ENCODE results near the gene SMIM32.

SMIM32 gene

DNA sequence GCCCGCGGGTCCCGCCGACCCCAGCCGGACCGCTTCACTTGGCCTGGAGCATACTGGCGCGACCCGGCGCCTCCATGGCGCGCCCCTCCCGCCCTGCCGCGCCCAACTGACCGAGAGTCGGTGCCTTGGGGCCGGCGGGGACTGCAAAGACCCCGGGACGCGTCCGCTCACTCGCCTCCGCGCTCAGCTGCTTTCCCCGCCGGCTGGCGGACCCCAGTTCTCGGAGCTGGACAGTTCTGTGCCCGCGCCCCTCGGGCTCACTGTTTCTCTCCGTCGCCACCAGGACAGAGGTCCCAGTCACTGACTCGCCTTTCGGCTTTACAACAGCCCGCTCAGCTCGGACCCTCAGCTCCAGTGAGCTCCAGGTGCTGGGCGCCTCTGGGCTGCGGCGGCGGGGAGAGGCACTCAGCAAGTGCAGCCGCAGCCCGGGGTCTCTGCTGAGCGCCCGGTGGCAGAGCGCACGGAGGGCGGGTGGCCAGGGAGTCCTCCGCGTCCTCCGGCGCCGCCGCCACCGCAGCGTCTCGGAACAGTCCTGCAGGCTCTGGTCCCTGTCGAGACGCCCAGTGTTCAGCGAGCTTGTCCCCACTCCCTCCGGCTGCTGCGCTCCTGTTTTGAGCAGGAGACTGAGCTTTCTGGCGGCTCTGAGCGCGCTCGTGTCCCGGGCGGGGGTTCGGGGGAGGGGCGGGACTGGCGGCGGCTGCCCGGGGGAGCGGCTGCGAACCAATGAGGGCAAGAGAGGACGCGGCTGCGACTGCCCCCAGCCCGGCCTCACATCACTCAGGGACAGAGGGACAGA lies at the start of gene SMIM32:
Gene SMIM32, minus strand, starts transcription at position 637 of the 796 bp plus-strand sequence. CDS start 638 bp downstream, outside the sequence.
- DNase-seq: no peak

DNA sequence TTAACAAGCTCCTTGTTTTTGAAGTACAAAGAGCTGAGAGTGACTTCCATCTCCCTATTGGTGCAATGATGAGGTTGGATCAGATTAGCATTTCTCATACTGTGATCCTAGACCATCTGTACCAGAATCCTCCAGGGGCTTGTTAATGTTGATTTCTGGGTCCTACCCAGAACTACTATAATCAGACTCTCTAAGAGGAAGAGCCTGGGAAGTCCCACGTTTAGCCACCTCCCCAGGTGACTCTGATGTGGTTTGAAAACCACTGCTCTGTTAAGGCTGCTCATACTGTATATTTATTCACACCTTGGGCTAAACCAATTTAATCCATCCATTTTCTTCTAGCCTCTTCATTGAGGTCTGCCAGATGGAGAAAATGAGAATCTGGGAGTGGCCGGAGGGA lies 49.6 kb upstream of the SMIM32 start:
- no peak for DNase-seq

DNA sequence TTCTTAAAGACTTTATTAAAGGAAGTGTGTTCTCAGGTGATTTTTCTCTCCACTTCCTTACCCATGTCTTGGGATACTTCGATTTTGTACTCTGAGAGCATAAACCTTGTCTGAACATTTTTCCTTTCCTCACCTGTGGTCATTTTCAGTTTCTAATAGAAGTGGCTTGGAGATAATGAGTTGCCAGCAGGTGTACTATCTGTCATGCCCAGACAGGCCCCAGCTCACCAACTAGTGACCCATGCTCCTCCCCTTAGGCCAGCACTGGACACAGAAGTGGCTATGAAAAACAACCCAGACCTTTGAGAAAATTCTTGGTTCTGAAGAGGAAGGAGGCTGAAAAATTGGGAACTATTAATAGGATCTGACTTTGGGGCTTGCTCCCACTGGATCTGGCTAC lies 49.2 kb upstream of the SMIM32 start:
- no peak for DNase-seq

DNA sequence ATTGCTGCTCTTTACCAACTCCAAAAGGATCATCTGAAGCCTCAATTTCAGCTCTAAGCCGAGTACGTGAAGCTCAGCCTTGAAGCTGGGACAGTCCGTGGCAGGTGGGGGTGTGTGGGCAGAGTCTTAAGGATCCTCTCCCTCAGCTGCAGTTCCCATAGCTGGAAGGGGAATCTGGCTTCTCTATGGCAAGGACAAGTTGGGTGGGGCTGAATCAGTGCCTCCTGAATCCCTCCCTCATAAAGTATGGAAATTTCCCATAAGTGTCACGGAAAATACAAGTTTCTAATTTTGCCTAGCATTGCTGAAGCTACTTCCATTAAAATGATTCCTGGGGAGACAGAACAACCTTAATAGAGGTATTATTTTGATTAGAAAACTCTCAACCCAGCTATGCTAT lies 47.9 kb upstream of the SMIM32 start:
- DNase-seq: no peak

DNA sequence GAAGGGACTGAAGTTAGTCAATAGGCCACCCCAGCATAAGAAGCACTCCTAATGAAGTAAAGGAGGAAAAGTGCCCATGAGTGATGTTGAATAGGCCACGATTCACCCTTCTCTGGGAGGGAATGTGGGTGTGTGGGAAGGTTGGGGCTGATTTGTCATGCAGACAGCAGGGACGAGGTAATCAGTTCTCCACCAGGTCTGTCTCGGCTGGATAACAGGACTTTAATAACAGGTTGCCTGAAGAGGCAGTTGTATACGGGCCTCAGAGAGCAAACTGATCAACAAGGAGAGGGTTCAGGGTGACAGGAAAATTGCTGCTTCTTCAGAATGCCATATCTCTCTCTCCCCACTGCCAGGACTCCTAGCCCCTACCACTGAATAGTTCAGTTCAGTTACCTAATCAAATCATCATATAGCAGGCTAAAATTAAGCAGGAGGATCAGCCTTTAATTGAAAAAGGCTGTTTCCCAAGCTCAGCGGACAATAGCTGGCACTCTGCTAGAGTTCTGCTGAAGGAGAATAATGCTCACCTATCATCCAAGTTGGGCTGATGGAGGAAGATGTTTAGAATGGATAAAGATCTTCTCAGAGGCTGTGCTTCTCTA lies 43.6 kb upstream of the SMIM32 start:
- no peak for DNase-seq

DNA sequence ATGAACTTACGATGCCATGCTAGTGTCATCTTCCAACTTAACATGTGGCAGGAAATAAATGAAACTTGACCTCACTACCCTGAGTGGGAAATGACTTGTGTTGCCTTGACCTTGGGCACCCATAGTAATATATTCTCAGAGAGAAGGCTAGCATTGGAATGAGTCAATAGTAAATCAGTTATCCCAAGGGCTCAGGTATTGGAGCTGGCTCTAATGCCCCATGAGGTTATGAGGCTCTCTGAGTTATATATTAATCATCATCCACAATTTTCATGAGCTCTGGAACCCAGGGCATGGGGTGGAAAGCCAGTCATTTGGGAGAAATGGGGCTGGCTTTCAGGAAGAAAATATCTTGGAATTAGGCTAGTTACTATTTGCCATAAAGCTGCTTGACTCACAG lies 42.4 kb upstream of the SMIM32 start:
- no peak for DNase-seq

DNA sequence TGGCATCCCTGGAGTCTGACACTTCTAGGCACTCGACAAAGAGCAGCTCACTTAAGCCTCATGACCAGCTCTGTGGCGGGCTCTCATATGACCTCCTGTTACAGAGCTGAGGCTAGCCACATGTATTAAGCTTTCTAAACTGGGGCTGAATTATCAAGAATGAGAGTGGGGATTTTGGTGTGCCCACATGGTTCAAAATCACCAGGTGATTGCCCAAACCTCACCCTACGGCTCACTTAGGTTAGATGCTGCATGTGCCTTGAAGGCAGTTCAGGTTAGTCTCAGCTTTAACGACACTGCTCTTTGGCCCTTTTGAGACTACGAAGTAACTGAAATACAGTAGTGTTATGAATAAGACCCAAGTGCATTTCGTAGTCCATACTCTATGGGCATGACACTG lies 39.4 kb upstream of the SMIM32 start:
- DNase-seq: no peak

DNA sequence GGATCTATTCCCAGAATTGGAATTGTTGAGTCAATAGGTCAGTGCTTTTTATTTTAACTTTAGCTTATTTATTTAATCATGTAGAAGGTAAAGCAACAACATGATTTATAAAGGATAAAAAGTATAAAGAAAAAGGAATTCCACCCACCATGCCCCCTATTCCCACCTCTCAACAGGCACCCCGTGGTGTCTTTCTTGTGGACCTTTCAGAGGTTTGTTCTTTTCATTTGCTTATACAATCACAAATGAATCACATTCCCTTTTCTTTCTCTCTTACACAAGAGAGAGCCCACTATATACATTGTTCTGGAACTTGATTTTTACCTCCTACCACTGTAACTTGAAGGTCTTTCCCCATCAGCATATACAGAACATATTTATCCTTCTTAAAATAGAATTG lies 37.2 kb upstream of the SMIM32 start:
- no peak for DNase-seq

DNA sequence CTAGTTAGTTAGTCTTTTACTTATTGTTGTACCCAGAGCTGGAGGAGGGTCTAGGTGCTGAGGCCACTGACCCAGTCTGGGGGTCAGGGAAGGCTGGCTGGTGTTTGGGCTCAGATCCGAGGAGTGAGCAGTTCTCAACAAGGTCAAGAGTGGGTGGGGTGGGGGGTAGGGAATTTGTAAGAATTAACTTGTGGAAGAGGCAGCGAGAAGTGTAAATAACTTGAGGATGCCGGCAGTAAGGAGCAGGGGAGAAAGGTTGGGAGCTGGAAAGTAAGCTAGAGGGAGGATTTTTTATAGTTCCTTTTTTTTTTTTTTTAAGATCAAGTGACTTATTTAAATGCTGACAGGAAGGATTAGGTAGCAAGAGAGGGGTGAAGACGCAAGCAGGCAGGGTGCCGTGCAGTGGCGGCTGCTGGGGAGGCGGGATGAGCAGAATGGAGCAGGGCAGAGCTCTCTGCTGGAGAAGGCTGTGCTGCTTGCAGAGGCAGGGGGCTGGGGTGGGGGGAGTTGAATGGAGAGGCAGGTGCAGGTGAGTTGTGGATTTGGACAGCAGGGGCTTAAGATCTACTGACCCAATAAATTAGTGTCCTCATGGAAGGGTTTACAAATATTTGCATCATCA lies 35.3 kb upstream of the SMIM32 start:
- DNase-seq: no peak

DNA sequence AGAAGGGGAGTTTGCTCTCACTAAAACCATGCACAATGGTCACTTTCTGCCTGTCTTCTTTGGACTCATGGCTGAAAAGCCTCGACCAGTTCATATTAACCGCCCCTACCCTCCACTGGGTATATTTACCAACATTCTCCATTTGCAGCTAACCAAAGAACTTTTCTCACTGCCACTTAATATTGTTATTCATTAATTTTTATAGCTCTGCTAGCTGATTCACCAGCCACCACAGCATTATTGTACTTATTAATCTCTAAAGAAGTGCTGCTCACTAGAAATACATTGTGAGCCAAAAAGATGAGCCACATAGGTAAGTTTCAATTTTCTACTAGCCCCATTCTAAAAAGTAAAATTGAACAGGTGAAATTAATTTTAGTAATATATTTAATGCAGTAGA lies 33.4 kb upstream of the SMIM32 start:
- no peak for DNase-seq

DNA sequence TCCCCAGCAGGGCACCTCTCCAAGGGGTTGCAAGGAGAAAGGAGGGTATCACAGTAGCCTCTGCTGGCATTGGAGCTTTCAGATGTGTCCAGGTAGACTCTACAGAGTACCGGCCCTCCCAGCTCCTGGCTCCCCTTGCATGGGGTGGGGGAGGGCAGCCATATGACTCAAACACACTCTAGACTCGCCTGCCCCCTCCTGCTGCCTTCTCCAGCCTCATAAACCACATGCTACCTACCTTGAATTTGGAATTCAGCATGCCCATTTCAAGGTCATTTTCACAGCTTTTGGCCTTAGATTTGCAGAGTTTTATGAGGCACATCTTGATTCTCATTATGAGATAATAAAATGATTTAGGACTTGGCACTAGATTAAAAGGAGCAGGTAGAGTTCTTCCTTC lies 32.8 kb upstream of the SMIM32 start:
- DNase-seq: no peak

DNA sequence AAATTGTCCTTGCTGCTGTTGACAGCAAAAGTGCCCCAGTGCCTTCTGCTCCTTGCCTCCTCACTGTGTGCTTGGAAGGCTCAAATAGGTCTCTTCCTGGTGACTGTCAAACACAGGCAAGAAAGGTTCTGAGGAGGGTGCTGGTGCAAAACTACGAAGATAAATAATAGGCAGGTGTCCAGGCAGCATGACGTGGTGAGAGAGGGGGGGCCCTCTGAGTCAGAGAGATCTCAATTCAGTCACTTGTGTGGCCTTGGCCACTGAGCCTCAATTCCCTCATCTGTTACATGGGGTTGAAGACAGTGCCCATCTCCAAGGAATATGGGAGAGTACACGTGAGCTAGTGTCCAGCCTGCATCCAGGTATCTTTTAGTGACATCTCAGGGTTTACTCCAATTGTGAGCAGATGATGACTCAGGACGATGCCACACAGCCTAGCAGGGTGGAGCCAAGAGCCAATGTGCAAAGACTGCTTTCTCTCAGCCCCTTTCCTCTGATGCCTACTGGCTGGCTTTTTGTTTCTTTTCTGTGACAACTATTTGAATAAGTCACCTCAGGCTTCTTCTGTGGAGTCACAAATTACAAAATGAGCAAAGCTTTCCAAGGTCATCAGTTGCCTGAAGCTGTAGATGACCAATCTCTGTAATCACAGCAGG lies 29.7 kb upstream of the SMIM32 start:
- no peak for DNase-seq

DNA sequence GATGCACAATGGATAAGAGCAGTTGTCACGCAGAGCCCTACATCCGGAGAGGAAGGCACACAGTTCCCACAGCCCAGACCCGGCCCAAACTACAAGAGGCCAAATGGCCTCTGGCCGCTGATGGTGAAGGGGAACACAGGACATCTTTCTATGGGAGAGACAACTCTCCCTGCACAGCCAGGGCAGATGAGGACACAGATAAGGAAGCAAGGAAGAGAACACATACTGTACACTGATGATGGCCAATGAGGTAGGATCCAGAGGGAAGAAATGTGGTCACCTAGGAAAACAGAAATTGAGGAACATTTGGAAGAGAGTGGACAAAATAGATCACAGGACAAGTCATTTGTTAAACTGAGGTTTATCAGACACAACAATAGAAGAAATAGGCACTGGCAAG lies 28.4 kb upstream of the SMIM32 start:
- no peak for DNase-seq

DNA sequence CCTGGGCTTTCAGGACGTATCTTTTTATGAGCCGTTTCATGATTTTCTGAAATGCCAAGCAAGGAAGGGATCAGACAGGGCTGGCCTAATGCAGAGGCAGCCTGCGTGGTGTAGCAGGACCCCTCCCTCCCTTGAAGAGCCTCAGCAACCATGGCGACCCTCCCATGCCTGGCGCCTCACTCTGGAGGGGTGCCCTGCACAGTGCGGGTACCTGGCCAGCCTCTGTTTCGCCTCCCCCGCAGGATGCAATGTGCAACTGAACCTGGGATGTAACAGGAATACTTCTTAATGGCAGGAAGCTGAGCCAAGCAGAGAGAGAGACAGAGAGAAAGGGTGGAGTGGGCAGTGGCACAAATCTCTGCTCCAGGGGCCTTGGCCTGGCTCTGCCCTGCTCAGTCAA lies 23.3 kb upstream of the SMIM32 start:
- DNase-seq: no peak

DNA sequence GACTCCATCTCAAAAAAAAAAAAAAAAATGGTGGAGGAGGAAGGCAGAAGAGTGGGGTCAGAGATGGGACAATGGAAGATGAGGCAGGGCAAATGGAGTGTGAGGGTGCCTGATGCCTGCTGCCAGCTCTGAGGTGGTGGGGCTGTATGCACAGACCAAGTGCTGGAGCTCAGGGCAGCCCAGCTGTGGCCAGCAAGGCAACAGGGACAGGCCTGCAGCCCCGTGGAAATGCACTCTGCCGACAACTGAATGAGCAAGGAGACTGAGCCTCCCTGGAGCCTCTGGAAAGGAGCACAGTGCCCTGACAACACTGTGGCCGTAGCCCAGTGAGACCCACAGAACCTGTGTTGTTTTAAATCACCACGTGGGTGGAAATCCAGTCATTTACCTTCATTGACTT lies 22.9 kb upstream of the SMIM32 start:
- no peak for DNase-seq

DNA sequence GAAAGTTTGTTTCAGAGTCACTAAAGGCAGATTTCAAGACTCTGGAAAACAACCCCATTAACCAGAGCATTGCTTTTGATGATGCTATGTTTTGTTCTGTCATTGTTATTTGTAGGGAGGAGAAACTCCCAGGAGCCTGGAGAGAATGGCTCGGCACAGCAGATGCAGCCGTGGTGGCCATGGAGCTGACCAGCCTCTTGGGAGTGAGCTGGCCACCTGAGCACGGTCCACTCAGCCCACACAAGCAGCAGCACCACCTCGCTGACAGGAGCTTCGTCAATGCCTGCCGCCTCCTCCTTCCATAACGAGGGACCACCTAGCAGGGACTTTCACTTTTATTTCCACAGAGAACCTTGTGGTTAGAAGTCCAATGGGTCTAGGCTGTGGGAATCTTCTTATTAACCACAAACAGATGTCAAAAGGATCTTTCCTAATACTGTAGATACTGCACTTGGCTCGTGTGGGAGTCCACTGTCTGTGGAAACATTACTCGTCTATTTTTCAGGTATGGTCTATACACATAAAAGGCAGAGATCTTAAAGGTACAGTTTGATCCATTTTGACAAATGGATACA lies 21.0 kb upstream of the SMIM32 start:
- DNase-seq: no peak

DNA sequence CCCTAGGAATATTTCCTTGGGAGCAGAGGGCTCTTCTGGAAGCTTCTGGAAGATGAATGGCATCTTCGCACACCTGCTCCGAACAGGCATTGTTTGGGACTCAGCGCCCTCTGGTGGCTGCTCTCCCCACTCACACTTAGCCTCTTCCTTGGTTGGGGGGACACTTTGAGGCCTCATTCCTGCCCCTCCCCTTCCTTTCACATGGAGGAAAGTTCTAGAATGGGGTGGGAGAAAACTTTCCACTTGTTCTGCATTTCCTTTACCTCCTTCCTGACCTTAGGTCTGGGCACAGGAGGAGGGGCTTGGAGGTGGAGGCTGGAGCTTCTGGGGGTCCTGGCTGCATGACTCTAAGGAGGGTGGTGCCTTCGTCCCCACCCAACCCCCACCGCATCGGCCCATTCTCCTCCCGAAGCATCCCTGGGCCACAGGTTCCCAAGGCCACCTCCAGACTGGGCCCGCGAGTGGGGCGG lies 19.3 kb upstream of the SMIM32 start:
- DNase-seq: peak; percentile 71

DNA sequence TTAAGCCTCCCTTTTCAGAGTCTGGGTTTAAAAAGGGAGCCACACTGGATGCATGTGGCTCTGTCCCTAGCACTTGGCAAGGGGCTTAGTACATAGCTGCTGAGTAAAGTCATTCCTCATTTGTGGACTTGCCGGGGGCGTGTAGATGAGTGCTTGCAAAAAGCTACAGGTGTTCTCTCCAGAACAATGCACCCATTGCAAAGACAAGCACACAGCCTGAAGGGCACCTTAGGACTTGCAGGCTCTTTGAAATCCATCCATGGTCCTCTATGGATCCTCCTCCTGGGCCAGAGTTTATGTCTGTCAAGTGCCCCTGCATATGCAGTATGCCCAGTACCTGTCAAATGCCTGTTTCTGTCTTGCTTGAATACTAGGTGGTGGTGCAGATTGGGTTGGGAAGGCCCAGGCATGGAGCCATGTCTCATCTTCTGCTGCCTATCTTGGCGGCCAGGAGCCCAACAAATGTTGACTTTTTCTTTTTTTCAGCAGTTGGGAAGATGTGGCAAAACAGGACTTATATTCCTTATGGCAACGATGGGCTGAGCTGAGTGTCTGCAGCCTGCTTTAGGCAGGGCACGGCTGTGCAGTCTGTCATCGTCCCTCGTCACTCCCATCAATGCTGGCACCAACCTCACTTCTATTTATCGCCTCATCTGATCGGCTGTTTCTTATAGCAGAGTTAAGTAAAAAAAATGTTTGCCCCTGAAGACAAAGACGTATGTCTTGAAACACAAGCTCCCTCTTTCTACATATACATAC lies 18.5 kb upstream of the SMIM32 start:
- DNase-seq: no peak

DNA sequence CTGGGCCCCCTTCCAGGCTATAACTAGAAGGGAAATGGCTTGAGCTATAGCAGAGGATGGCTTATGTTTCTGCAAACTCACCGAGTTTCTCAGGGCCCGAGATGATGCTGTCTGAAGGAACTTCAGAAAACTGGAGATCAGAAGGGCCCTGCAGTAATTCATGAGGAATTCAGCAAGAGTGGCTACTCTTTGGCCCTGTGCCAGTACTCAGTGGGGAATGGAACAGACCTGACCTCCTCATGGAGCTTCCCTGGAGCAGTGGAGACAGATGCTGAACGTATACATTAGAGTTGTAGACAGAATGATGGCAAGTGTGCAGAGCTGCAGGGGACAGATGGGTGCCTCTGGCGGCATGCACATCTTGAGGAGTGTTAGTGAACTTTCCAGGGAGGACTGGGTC lies 17.3 kb upstream of the SMIM32 start:
- DNase-seq: no peak

DNA sequence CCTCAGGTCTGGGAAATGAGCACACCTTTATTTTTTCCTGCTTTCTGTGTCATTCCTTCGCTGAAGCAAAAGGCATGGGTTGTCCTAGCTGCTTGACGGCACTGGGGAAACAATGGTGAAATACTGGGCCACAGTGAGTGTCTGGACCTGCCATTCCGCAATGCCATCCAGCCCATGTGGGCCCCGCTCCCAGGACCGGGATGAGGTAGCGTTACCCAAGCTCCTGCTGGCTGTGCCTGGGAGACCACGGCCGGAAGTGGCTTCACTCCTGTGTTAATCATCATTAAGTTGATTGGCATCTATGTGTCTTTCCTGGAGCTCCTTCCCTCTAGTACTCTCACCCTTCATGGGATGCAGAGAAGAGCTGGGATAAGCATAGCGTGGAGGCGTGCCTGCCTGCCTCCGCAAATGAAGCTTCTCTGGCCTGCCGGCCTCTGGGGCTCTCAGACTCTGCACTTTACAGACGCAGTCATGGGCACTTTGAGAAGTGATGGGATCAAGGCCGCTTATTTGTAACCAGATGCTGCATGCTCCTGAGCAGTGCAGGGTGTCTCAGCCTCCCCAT lies 16.5 kb upstream of the SMIM32 start:
- DNase-seq: no peak

DNA sequence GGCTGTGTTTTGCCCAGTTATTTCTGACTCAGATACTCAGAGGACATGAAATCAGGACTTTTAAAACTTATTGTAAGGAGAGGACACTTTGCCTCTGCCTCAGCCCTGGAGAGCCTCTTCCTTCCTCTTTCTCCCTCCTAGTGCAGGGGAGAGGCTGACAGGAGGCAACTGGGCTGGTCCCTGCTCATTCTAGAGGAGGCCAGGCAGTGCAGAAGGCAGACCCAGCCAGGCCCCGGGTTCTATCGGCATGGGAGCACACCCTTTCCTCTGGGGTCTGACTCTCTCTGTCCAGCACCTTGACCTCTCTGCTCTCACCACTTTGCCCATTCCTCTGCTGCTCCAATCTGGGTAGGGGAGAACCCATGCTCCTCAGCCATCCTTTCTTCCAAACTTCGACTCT lies 16.0 kb upstream of the SMIM32 start:
- DNase-seq: no peak

DNA sequence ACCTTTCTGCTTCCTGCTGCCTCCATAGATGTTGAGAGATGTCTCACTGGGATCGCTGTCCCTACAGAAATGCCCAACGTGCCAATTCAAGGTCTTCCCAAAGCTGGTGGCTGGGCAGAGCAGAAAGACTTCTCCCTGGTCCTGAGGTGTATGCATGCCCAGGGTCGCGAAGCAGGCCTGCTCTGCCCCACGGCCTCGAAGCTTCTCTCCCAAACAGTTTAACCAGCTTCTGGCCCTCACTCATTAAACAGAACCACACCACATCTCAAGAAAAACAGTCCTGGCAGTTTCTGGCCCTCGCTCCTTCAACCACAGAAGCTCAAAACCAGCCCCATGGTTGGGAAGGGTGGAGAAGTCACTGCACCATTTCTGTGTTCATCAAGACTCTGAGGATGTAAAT lies 14.7 kb upstream of the SMIM32 start:
- DNase-seq: no peak

Data from stimulated activated CD8-positive, alpha-beta memory T cell treated with anti-CD3 and anti-CD28 coated beads, Interleukin-4, amount 100 ng/mL, for 48 hours (primary cell).